AG04450 (cell line): ENCODE results near the gene FUCA1. TPM values are rescaled to one million over a fixed set of nuclear protein-coding genes. Genes with fewer than 3 reads are reported as not detected.

Experiments
- CTCF ChIA-PET: fragments of 300-600, 350-600 bp; formaldehyde crosslinking; extraction: SDS; loops from one replicate; lab custom pipeline; 2022; ENCODE audit warnings: antibody characterized with exemption, inconsistent platforms; lab: Charles Lee
- POLR2A ChIA-PET: fragments of 350-600 bp; formaldehyde crosslinking; extraction: SDS; loops from one replicate; lab custom pipeline; 2021; ENCODE audit warnings: antibody characterized with exemption, inconsistent platforms; lab: Yijun Ruan, JAX
- DNase-seq: peaks from one replicate; pipeline ENCODE4 v3.0.0-alpha.2; 2011; ENCODE audit warnings: low read depth, low spot score
- H3K27ac ChIP-seq: one replicate; pipeline ENCODE4 v1.5.1; 2012; ENCODE audit warnings: low read depth, low read length, control low read depth
- H3K27me3 ChIP-seq: one replicate; pipeline ENCODE4 v1.6.0; 2012; ENCODE audit warnings: low read length; ENCODE audit not compliant: control insufficient read depth, insufficient read depth
- H3K4me3 ChIP-seq: 2 replicates; pipeline ENCODE4 v1.5.1; 2011; ENCODE audit warnings: mild to moderate bottlenecking, low read depth, low read length, control low read depth
- H3K9me3 ChIP-seq: 2 replicates; pipeline ENCODE4 v1.5.1; 2012; ENCODE audit warnings: low read length; ENCODE audit not compliant: control insufficient read depth, insufficient read depth
- polyA plus RNA-seq: library from polyadenylated mRNA; depleted of rRNA; stranded (reverse); fragments of >200 nt; gene quantifications from 2 replicates; pipeline ENCODE4 v1.2.3, GENCODE V29; 2011
- TF ChIP-seq, protein P1 (sequence below): IDR thresholded peaks from 2 replicates; pipeline ENCODE4 v1.5.1; 2011; ENCODE audit warnings: low read depth, low read length, control low read depth, inconsistent platforms

FUCA1 gene
- polyA plus RNA-seq, 1 experiment, result 3.9 TPM

DNA sequence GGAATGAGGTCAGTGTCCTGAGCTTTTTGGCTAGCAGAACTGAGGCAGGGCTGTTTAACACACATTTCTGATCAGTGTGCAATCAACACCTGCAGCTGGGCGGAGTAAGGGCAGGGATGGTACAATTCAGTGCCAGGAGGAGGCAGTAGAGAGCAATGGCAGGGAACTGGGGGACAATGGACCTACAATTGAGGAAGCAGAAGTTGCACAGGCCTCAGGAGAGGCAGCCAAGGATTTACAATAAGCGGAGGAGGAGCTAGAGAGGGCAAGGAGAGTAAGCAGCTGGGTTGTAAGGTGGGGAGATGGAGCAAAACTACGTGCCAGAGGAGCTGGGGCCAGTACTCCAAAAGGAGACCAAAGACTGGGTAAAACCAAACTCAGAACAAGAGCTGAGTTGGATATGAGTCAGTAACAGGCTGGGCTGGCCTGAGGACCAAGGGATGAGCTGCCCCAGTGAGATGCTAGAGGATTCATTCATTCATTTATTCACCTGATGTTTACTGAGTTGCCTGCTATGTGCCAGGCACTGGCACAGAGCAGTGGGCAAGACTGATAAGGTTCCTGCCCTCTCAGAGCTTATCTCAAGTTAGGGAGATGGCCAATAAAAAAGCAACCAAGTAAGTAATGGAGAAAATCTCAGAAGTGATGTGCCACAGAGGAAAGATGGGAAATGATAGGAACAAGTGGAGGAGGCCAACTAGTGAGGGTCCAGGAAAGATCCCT lies 57.1 kb downstream of the FUCA1 start:
- TF ChIP-seq, protein P1, sequence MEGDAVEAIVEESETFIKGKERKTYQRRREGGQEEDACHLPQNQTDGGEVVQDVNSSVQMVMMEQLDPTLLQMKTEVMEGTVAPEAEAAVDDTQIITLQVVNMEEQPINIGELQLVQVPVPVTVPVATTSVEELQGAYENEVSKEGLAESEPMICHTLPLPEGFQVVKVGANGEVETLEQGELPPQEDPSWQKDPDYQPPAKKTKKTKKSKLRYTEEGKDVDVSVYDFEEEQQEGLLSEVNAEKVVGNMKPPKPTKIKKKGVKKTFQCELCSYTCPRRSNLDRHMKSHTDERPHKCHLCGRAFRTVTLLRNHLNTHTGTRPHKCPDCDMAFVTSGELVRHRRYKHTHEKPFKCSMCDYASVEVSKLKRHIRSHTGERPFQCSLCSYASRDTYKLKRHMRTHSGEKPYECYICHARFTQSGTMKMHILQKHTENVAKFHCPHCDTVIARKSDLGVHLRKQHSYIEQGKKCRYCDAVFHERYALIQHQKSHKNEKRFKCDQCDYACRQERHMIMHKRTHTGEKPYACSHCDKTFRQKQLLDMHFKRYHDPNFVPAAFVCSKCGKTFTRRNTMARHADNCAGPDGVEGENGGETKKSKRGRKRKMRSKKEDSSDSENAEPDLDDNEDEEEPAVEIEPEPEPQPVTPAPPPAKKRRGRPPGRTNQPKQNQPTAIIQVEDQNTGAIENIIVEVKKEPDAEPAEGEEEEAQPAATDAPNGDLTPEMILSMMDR, result peak; percentile 59
- ChIA-PET CTCF (interaction anchor here (0.7 to 1.7 kb wide), 7 partner anchors 8 to 106 kb away, joined by 3 to 8 read pairs (median 4); no protein-coding TSS in a partner anchor), POLR2A (interaction anchor here (0.7 to 0.9 kb wide), 2 partner anchors 9 to 15 kb away, joined by 3 read pairs; partner anchors contain the start of gene HMGCL)
- no peaks in the 10 kb centered on the region for H3K9me3 ChIP-seq
- H3K27me3 ChIP-seq, result no peaks in the 10 kb centered on the region
- no peak overlapping the region for H3K4me3 ChIP-seq
- no peak overlapping the region for H3K27ac ChIP-seq
- no peak for DNase-seq

DNA sequence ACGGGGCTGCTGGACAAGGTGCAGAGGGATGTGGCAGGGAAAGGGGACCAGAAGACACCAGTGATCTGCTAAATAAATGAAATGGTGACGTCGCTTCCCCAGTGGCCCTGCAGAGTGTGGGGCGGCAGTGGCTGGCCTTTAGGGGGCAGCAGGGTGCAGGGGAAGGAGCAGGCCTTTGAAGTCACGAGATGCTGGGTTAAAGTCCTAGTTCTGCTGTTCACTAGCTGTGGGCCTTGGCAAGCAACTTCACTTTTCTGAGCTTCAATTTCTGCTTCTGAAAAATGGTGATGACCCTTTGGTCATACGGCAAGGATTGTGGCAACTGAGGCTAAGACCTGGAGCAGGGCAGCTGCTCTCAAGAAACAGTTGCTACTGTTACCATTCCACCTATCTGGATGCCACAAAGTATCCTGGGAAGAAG lies 58.3 kb downstream of the FUCA1 start:
- TF ChIP-seq, protein P1, result peak; percentile 73
- no peak overlapping the region for H3K4me3 ChIP-seq
- CTCF ChIA-PET, result interaction anchor here (0.6 to 1.7 kb wide), 10 partner anchors 9 to 218 kb away, joined by 3 to 9 read pairs (median 4); partner anchors contain the start of gene GALE
- no peaks in the 10 kb centered on the region for H3K27me3 ChIP-seq
- POLR2A ChIA-PET, result interaction anchor here (0.8 kb wide), 1 partner anchor 32 kb away, joined by 3 read pairs; no protein-coding TSS in a partner anchor
- H3K27ac ChIP-seq, result no peak overlapping the region
- DNase-seq, result no peak
- no peaks in the 10 kb centered on the region for H3K9me3 ChIP-seq

DNA sequence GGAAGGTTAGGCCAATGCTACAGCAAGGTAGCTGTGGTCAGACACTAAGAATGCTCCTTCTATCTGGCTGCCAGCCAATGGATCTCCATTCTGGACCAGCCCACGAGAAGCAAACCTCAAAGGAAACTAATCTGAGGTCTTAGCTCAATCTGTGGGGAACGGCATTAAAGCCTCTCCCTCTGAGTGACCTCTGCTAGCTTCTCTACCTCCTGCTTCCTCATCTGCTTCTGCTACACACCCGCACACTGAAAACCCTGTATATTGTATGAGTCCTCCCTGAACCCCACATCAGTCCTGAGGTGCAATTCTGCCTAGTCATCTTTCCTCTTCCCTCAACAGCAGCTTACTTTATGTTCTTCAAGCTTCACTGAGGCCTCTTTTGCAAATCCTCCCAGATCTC lies 60.6 kb downstream of the FUCA1 start:
- Histone ChIP-seq H3K4me3 (no peak overlapping the region), H3K27ac (no peak overlapping the region), H3K27me3 (no peaks in the 10 kb centered on the region), H3K9me3 (no peaks in the 10 kb centered on the region)
- CTCF ChIA-PET, result interaction anchor here (0.5 to 1.1 kb wide), 2 partner anchors 109 to 113 kb away, joined by 4 to 5 read pairs; no protein-coding TSS in a partner anchor
- no peak for DNase-seq
- TF ChIP-seq, protein P1, result no peak
- POLR2A ChIA-PET, result interaction anchor here (1.4 kb wide), 1 partner anchor 18 kb away, joined by 5 read pairs; the partner anchor contains the start of gene HMGCL

DNA sequence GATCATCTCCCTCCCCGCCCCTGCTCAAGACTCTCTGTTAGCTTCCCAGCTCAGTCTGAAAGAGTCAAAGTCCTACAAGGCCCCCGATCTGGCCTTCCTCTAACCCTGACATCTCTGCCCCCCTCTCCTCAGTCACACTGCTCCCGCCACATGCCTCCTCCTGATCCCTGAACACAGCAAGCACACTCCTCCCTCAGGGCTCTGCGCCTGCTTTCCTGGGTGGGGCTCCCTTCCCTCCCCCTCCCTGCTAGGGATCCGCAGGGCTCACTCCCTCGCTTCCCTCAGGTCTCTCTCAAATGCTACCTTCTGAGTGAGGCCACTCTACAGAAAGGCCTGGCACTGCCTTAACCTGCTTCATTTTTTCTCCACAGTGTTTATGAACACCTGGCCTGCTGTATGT lies 61.8 kb downstream of the FUCA1 start:
- POLR2A ChIA-PET, result interaction anchor here (1.4 kb wide), 1 partner anchor 19 kb away, joined by 5 read pairs; the partner anchor contains the start of gene HMGCL
- TF ChIP-seq, protein P1, result no peak
- no peak overlapping the region for H3K4me3 ChIP-seq
- H3K27me3 ChIP-seq, result no peaks in the 10 kb centered on the region
- H3K27ac ChIP-seq, result no peak overlapping the region
- no peaks in the 10 kb centered on the region for H3K9me3 ChIP-seq
- CTCF ChIA-PET, result interaction anchor here (0.7 to 1.6 kb wide), 3 partner anchors 8 to 110 kb away, joined by 3 to 5 read pairs (median 4); no protein-coding TSS in a partner anchor
- DNase-seq, result no peak
